Stromal cell of bone marrow (primary cell): ENCODE measurements around the gene WDFY2.

Experiments used
- DNase-seq: peaks from one replicate; pipeline ENCODE4 v3.0.0-alpha.2; 2012; ENCODE audit warnings: low read depth

The WDFY2 gene

DNA sequence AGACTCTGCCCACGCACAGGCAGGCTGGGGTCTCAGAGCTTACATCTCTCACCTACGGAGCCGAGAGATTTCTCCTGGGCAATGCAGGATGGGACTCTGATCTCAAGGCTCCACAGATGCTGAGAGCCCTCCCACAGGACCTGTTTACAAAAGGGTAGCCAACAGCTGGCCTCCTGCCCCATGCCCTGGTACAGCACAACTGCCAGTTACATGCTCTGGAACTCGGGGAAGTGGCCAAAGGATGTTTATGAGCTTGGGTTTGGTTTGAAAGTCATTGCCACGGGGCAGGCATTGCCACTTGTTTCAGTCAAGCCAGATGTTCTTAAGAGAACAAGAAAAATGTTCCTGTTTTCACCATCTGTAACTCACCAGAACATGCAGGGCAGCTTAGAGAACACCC is 216.2 kb downstream of the WDFY2 start:
- DNase-seq = no peak

DNA sequence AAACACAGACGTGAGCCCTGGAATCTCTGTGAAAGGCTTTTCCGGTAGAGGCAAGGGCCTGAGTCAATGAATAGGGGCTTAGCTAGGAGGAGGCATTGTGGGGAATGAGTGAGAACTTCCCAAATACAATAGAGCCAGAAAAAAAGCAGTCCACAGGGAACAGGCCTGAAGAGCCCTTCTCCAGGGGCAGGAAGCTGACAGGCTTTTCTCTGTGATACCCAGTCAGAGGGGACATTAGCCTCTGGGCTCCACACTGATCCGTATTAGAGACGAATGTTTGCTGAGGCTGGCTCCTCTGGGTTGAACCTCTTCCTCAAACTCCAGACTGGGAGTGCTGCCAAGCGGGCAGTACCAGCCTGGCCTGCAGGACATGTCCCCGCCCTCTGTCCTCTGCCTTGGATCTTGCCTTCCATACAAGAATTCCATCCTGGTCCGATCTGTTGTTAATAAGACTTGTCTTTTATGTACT is 217.4 kb downstream of the WDFY2 start:
- no peak for DNase-seq

DNA sequence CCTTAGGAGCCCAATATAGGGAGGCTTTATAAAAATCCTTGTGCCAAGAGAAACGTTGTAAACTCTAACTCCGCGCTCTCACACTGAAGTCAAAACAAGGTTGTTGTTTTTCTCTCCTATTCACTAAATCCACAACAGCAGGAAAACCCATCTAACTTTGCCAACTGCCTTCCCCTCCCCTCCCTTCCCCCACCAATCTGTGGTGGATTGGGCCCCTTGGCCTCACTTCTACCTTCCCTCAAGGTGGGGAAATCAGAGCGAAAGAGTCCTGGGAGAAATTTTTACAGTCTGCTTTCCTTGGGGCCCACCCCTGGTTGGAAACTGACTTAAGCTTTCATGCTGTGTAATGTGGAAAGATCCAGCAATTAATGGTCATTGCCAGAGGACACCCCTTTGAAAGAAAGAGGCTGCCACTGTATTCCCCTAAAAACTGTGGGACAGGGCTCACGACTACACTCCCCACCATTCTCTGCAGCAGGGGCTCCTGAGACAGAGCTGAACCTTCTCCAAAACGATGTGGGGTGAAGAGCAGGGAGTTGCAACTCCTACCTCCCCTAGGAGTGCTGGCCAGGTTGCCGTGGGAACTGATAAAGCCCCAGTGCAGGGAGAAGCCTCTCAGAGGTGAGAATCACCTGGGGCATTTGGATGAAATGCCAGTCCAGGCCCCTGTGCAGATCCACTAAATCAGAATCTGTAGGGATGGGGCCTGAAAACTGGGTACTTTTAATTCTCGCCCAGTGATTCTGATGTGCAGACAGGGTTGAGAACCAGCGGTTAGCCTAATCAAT is 218.6 kb downstream of the WDFY2 start:
- DNase-seq = no peak

DNA sequence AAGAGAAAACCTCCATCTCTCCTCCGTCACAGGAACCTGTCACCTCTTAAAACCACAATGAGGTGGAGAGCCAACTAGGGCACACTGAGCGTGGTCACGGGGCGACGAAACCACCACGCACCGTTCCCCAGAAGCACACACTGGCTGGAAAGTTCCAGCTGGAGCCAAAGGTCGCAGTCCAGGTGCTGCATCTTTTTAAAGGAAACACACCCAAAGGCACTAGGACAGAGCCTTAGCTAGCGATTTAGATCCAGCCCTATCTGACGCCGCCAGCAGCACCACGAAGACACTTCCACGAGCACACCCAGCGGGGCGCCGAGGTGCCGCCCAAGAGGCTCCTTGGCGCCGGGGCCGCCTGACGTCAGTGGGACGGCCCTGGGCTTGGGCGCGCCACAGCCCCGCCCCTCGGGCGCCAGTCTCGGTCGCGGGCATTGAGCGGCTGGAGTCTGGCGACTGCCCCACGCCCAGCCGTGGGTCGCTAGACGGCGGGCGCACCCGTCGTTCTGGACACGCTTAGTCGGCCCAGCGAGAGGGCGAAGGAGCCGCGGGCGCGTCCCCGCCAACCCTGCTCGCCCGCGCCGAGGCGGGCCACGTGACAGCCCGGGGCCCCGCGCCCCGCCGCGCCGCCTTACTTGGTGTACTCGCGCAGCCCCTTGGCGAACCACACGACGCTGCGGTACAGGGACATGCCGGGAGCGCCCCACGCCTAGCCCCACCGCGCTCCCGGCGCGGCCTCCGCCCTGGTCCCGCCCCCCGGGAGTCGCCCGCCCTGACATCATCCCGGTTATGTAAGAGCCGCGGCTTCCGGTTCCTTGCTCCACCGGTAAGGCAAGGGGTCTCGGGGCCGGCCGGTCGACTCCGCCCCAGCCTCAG is 219.4 kb downstream of the WDFY2 start, which contains the start of gene DHRS12:
DHRS12 (minus strand) TSS at position 742 of the 873 bp plus-strand sequence. CDS start 4,504 bp downstream, outside the sequence.
- peak; percentile 68 for DNase-seq

DNA sequence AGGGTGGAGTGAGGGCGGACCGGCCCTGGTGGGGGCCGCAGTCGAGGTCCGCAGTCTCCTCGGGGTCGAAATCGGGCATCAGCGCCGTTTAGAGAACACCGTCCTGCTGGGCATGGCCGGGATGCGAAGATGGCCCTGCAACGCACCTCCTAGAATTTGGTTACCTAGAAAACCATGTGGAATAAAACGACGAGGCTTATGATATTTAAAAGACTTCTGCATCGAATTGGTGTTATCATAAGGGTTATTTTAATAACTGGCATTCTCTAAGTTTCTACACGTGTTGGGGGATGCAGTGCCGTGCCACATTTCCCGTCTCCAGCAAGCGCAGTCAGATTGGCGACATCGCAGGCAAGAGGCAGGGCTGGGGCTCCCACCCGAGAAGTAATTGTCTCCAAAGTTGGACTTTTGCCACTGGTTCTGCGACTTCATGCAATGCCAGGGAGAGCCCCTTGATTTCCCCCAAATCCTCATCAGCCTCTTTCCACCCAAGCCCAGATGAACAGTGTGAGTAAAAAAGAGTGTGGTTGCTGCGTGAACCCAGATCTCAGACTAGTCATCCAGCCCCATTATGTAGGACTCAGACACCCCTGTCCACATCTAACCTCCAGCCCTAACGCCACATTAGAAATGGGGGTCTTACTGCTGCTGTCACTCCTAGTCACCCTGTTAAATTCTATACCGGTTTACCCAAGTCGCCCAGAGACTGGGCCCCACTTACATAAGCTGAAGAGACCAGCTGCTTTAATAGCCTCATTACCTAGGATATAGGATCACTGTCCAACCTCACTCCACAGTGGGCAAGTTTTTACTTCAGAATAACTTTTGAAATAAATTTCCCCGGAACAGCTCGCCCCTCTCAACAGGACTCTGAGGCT is 220.3 kb downstream of the WDFY2 start:
- no peak for DNase-seq

DNA sequence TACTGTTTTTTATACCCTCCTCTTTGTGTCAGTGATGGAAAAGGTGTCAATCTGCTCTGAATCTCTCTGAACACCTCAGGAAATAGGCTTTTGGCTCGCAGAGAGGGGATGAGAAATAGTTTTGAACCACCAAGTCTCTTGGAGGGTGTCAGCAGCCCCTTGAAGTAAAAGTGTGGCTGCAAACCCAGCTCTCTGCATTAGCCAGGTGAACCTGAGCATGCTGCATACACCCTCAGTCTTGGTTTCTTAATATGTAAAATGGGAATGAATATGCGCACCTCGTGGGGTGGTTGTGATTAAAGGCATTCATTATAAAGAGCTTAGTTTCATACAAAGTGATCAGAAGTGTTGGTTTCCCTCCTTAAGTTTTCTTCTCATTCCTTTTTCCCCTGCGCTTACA is 221.1 kb downstream of the WDFY2 start:
- no peak for DNase-seq

DNA sequence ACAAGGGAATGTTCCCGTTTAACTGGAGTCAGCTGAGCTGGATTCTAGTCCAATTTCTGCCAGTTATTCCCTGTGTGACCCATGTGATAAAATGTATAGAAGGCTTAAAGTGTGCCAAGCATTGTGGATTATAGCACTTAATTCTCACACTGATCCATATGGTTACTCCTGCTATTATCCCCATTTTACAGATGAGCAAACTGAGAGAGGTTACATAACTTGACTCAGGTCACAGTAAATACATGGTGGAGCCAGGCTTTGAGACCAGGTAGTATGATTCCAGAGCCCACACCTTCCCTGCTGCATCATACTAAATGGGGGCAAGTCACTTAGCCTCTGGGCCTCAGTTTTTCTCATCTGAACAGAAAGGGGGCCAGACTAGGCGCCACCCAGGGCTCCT is 221.7 kb downstream of the WDFY2 start:
- no peak for DNase-seq

DNA sequence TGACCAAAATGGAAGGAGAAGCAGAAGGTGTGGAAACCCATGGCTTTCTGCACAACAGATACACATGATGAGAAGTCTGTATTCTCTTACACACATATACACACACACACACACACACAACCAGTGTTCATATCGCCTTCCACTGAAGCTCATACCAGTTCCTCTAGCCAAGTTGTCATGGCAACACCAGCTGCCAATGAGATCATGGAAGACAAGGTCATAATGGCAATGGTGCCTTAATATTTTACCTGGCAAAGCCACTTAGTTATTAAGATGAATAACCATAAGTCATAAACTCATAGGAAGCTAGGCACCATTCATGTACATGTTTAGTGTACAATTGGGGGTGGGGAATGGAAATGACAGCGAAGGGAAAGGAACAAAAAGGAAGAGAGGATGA is 222.3 kb downstream of the WDFY2 start:
- DNase-seq = no peak

DNA sequence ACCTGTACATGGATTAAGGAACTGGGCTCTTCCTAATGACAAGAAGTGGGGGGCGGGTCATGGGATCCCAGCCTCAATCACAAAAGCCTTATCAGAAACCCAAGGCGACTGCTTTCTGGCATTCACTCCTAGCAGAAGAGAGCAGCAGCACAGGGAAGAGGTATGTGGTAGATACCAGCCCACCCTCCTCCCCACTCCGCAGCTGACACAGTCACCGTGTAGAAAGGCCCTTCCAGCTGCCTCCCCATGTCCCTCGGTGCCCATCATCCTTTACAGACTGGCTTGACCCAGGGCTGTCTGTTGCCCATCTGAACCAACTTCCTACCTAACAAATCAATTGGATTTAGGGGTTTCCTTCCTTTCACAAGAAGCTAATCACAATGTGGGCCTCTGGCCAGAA is 222.8 kb downstream of the WDFY2 start:
- no peak for DNase-seq

DNA sequence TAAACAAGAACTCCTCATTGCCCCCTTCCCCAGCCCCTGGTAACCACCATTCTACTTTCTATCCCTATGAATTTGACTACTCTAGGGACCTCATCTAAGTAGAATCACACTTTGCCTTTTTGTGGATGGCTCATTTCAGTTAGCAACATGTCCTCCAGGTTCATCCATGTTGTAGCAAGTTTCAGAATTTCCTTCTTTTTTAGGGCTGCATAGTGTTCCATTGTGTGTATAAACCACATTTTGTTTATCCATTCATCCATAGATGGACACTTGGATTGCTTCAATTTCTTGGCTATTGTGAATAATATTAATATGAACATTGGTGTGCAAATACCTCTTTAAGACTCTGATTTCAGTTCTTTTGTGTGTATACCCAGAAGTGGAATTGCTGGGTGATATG is 224.5 kb downstream of the WDFY2 start:
- no peak for DNase-seq

DNA sequence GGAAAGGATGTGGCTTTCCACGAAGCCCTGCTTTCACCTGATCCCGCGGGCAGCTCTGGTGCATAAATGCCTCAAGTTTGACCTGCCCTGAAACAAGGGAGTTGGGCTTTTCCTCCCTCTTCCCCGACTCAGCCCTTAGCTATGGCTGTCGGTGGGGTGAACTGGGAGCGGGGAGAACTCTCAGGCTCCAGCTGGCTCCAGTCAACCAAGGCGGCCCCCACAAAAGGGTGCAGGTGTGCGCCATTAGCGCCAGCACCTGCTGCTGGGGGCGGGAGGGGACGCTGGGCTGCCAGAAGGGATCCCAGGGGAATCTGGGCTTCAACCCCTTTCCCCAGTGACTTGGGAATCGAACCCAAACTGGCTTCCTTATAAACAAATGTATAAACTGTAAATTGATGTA is 226.8 kb downstream of the WDFY2 start:
- no peak for DNase-seq

DNA sequence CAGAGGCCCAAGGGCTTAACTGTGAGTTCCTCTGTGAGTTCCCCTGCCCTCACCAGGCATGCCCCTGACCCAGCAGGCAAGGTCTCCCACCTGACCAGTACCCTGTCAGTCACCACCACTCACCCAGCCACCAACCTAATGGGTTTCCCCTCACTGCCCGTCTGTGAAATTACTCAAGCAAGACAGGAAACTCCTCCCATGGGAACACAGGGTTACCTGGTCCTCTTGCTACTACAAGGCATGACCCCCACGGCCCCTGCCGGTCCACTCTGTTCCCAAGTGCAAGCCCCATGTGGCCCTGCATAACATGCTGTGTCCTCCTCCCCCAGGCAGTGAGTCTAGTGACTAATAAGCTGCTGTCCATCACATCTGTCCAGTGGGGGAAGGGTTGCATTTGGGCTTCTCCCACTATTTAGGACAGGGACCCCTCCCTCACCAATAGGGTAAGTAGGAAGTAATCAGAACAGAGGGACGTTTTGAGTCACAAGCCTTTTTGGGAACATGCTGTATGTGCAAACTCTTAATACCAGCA is 227.7 kb downstream of the WDFY2 start:
- no peak for DNase-seq

DNA sequence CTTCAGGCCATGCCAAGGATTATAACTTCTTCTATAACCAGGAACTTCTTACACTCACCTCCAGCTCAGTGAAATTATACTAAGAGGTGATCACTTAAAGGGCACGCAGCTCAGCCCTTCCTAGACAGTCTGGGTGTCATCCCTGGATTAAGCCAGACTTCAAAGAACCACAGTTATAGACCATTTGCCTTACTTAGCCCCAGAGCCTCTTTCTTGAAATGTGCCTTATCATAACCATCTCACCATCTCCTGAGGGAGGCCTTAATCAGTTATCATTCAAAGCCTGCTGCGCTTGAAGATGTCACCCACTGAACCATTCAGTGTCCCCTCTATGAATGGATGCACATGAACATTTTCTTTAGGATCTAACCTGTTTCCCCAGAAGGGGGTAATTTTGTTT is 229.8 kb downstream of the WDFY2 start:
- DNase-seq = no peak

DNA sequence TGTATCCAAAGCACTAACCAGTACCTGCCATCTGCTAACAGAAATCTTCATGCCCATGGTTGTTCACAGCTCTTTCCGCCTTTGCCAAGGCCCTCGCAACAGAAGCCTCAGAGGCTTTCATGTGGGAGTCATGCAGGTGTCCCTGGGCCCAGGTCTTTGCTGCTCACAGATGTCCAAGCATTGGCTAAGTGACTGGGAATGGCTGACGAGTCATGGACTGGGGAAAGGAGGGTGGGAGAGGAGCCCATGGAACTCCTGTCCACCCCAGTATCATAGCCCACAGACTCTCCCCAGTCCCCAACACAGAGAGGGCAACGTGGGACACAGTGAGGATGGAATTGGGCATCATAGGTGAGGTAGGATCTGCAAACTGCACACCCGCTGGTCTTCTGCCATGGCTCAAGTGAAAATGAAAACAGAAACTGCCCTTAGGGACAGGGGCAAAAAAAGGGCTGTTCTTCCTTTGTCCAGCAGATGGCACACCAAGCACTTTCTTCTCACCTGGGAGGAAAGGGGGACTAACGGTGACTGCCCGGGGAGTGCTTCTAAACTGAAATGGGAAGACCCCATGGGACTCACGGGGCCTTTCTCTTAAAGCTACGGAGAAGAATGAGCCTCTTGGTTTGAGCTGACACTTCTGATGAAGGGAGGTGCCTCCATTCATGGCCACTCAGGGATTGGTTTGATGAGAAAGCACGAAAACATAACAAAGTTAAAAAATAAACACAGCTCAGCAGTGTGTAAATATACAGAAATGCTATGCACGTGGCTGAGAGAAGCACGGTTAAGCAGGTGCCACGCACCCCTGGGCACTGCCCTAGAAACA is 230.8 kb downstream of the WDFY2 start:
- DNase-seq = no peak

DNA sequence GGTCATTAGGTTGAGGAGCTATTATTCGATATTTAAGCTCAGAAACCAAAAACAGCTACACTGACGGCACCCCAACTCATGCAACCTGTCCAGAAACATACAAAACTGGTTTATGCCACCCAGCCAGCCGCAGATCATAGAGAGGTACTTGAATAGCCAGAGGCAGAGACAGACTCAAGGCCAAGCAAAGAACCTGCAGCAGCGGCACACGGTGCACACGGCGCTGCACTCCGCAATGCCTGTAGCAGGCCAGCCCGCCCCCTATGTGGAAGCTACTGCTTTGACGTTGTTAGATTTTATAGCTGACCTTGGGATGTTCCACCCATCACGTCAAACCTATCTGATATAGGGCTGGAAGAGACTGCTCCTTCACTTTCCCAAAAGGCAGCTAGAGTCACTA is 231.6 kb downstream of the WDFY2 start:
- no peak for DNase-seq

DNA sequence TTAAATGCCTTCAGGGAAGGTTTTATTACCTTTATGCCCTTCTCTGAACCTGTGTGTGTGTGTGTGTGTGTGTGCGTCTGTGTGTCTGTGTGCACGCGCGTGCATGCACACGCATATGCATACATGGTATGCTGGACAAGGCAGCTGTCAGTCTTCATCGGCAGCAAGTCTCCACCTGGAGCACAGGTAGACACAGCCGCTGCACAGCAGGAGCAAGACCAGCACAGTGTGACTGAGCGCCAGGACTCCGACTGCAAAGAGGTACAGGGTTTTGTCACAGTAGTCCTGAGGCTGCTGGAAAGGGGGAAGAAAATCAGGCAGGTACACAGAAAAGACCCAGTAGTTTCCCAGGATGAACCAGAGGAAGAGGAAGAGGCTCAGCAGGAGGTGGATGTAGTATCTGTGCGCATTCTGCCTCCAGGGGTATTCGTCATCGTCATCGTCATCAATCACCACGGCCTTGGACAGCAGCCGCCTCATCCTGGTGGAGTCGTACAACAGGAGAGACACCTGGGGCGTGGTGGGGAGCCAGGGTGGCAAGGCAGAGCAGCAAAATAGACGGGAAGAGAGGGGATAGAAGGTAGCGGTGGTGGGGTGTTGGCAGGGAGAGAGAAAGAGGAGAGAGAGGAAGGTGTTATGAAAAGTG is 232.5 kb downstream of the WDFY2 start:
- no peak for DNase-seq
